ENCODE results near the gene BAZ2B. TPM values are rescaled to one million over a fixed set of nuclear protein-coding genes. Genes with fewer than 3 reads are reported as not detected.

BAZ2B gene
- total RNA-seq, 2 experiments from 2014 or later: 8.1 to 8.4 TPM

DNA sequence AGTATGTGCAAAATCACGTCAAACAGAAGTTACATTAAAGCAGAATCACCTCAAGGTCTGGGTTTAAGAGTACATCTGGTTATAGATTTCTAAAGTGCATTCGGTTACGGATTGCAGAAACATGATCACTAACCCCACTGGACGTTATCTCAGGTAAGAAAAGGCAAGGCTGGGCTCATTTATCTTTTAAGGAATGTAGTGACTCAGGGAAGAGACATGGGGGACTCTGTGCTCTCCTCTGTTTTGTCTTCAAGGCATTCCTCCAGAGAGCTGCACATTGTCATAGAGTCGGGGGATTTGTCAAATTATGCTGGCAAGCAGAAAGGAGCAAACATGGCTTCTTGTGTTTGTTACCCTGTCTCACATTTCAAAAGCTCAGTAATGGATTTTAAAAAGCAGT is 344.2 kb downstream of the BAZ2B start:
- ATAC-seq (no peak), DNase-seq (no peak)
- Mint-ChIP-seq H3K27me3 (no peaks in the 10 kb centered on the region), H3K4me1 (no peaks in the 10 kb centered on the region), H3K36me3 (ENCODE audit: low read depth) (peaks cover 24% of the 10 kb centered on the region), H3K27ac (no peak overlapping the region), H3K4me3 (no peak overlapping the region), H3K9me3 (ENCODE audit: low read depth) (no peaks in the 10 kb centered on the region)
- intact Hi-C loops (cut with DNase I, micrococcal nuclease): no loop called here
- ChIA-PET CTCF (interaction anchor here (1.3 kb wide), 1 partner anchor 11 kb away, joined by 5 read pairs; no protein-coding TSS in a partner anchor), POLR2A (no interaction called here)

GRCh38 chr2:159270744-159271379 is 345.5 kb downstream of the BAZ2B start:
- ATAC-seq (no peak), DNase-seq (no peak)
- intact Hi-C loops (cut with DNase I, micrococcal nuclease): no loop called here
- no peaks in the 10 kb centered on the region for H3K27me3 Mint-ChIP-seq
- H3K4me1 Mint-ChIP-seq: no peaks in the 10 kb centered on the region
- POLR2A ChIA-PET: no interaction called here
- H3K36me3 Mint-ChIP-seq (ENCODE audit: low read depth): peaks cover 24% of the 10 kb centered on the region
- no peak overlapping the region for H3K4me3 Mint-ChIP-seq
- CTCF ChIA-PET: interaction anchor here (1.3 kb wide), 1 partner anchor 13 kb away, joined by 5 read pairs; no protein-coding TSS in a partner anchor
- no peaks in the 10 kb centered on the region for H3K9me3 Mint-ChIP-seq (ENCODE audit: low read depth)
- H3K27ac Mint-ChIP-seq: no peak overlapping the region

Other genes with a start within 250 kb of the BAZ2B start
- 10 to 100 TPM; 78.3 to 83.1 TPM for gene MARCHF7, start 96.0 kb upstream of the BAZ2B start, total RNA-seq
- gene CD302, start 181.7 kb upstream of the BAZ2B start, total RNA-seq: under 1 TPM; 0.47 to 0.57 TPM

All from activated CD4-positive, alpha-beta T cell treated with anti-CD3 and anti-CD28 coated beads for 36 hours (primary cell).